RWPE1 (cell line): ENCODE results near the gene CGB3.

Experiments used
- CTCF ChIA-PET: fragments of 350-600 bp; sonication (Branson Sonifier 250); formaldehyde crosslinking; extraction: SDS; loops from one replicate; lab custom pipeline; 2021; lab: Yijun Ruan, JAX
- POLR2A ChIA-PET: fragments of 400-600 bp; formaldehyde crosslinking; extraction: SDS; loops from one replicate; lab custom pipeline; 2020; ENCODE audit warnings: antibody characterized with exemption; ENCODE audit not compliant: low non-redundant PET; lab: Yijun Ruan, JAX
- DNase-seq: peaks from one replicate; pipeline ENCODE4 v3.0.0; 2012; ENCODE audit warnings: low spot score
- H3K27ac ChIP-seq: fragments of 450-650 bp; 2 replicates; pipeline ENCODE4 v1.5.1; 2017
- TF ChIP-seq, protein P1 (sequence below): fragments of 450-650 bp; conservative IDR thresholded peaks from 2 replicates; pipeline ENCODE4 v1.5.1; 2017; ENCODE audit warnings: low read depth, mild to moderate bottlenecking

The CGB3 gene

DNA sequence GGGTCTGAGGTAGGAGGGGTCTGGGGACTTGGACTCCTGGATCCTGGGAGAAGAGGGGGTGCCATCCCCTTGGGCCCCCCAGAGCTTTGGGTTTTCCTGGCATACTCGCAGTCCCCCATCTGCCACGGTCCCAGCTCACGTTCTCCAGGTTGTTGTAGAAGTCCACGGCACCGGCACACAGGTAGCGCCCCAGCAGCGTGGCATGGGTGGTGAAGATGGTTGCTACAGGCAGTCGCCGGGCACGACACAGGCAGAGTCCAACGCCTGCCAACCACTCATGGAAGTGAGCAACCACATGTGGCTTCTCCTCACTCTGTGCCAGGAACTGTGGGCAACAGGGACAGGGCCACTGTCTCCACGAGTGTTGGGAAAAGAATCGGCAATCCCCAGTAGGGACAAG is 38.4 kb downstream of the CGB3 start:
- TF ChIP-seq, protein P1, sequence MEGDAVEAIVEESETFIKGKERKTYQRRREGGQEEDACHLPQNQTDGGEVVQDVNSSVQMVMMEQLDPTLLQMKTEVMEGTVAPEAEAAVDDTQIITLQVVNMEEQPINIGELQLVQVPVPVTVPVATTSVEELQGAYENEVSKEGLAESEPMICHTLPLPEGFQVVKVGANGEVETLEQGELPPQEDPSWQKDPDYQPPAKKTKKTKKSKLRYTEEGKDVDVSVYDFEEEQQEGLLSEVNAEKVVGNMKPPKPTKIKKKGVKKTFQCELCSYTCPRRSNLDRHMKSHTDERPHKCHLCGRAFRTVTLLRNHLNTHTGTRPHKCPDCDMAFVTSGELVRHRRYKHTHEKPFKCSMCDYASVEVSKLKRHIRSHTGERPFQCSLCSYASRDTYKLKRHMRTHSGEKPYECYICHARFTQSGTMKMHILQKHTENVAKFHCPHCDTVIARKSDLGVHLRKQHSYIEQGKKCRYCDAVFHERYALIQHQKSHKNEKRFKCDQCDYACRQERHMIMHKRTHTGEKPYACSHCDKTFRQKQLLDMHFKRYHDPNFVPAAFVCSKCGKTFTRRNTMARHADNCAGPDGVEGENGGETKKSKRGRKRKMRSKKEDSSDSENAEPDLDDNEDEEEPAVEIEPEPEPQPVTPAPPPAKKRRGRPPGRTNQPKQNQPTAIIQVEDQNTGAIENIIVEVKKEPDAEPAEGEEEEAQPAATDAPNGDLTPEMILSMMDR: no peak
- DNase-seq: no peak
- peak overlapping the region; percentile 21 for H3K27ac ChIP-seq
- ChIA-PET POLR2A (interaction anchor here (0.6 kb wide), 1 partner anchor 12 kb away, joined by 3 read pairs; no protein-coding TSS in a partner anchor), CTCF (no interaction called here)

DNA sequence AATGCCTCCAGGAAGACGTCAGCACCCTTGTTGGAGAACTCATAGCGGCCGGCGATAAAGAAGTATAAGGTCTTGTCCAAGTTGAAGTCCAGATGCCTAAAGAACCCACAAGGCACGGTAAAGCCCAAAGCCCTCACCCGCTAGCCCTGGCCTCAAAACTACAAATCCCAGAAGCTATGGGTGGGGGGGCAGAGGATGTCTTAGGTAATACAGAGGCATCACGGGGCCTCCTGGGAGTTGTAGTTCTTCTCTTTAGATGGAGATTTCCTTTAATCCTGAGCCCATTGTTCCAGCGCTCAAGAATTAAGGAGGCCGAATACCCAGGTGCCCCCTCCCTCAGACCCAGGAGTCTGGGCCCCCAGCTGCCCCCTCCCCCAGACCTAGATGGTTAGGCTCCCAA is 41.9 kb downstream of the CGB3 start:
- ChIA-PET POLR2A (no interaction called here), CTCF (no interaction called here)
- 0 out of 2 replicates have a peak overlapping the region, but pooled peaks have one; percentile 25 for H3K27ac ChIP-seq
- no peak for DNase-seq
- TF ChIP-seq, protein P1: no peak

DNA sequence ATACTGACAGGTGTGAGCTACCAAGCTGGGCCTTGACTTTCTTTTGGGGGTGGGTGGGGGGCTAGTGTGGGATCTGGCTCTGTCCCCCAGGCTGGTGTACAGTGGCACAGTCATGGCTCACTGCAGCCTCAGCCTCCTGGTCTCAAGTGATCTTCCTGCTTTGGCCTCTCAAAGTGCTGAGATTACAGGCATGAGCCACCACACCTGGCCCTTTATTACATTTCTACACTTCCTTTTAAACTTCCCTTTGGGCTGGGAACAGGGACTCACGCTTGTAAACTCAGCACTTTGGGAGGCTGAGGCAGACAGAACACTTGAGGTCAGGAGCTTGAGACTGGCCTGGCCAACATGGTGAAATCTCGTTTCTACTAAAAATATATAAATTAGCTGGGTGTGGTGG is 47.1 kb downstream of the CGB3 start:
- TF ChIP-seq, protein P1: no peak
- ChIA-PET CTCF (no interaction called here), POLR2A (interaction anchor here (0.6 to 0.7 kb wide), 2 partner anchors 9 to 17 kb away, joined by 5 to 6 read pairs; partner anchors contain the start of gene RUVBL2)
- no peak for DNase-seq
- H3K27ac ChIP-seq: peak overlapping the region; percentile 90

DNA sequence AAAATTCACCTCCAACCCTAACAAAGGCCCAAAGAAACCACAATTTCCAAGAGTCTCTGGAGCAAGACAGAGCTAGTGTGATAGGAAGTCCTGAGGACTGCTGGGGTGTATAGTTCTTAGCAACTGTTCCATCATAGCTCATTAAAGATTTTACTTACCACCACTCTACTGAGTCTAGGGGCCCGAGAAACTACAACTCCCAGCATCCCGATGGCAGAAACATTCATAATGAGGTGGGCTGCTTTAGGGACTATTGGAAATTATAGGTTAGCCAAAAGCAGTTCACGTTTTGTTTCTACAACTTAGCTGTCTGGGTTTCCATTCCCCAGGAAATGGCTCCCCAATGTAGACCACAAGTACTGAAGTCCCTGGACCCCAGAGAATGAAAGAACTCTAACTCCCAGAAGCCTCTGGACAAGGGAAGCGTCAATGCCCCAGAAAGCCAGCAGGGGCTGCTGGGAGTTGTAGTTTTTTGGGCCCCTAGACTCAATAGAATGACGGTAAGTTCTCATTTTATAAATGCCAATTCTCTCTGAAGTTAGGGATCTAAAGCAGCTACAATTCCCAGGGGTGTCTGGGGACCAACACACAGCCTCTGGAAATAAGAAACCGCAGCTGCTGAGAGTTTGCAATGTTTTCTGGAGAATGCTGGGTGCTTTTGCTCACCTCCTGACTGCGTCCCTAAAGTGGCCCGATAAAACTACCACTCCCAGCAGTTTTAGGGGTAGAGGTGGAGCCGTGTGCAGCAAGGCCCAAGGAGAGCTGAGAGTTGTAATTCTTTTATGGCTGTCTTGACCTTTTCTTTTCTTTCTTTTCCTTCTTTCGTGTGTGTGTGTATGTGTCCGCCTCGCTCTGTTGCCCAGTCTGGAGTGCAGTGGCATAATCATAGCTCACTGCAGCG is 47.9 kb downstream of the CGB3 start:
- TF ChIP-seq, protein P1: no peak
- POLR2A ChIA-PET: interaction anchor here (0.7 kb wide), 1 partner anchor 8 kb away, joined by 6 read pairs; no protein-coding TSS in a partner anchor

More for the DNA sequence above, 47.9 kb downstream of the CGB3 start:
- CTCF ChIA-PET: interaction anchor here (1.5 kb wide), 1 partner anchor 16 kb away, joined by 5 read pairs; the partner anchor contains the start of gene GYS1
- no peak for DNase-seq
- H3K27ac ChIP-seq: peak overlapping the region; percentile 90
